Stimulated activated CD8-positive, alpha-beta memory T cell treated with anti-CD3 and anti-CD28 coated beads, Interleukin-12 subunit alpha, Interleukin-12 subunit beta, amount 100 ng/mL, for 4 hours (primary cell): ENCODE data around the gene NSF.

Experiments used
- DNase-seq: peaks from one replicate; pipeline ENCODE4 v3.0.0-alpha.2; 2020; ENCODE audit warnings: low read depth

Gene NSF

GRCh38 chr17:46717999-46718398 is 127.5 kb downstream of the NSF start:
- DNase-seq: no peak

DNA sequence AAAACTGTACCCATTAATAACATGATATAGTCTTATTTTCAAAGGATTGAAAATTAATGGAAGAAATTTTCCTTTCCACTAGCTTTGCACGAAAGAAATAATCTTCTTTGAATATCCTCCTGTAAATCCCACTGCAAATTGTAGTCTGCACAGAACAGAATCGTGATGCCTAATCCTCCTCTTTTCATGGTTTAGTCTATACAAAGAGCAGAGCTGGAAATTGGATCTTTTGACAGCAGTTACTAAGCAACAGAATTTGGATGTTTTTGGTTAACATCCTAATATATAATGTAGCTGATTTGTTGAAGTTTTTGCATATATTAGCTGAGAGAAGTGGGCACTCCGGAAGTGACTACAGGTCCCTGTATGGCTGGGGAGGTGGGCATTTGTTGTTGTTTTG is 129.4 kb downstream of the NSF start:
- no peak for DNase-seq

- DNase-seq: no peak
Observed at GRCh38 chr17:46720408-46720807, 129.9 kb downstream of the NSF start.

DNA sequence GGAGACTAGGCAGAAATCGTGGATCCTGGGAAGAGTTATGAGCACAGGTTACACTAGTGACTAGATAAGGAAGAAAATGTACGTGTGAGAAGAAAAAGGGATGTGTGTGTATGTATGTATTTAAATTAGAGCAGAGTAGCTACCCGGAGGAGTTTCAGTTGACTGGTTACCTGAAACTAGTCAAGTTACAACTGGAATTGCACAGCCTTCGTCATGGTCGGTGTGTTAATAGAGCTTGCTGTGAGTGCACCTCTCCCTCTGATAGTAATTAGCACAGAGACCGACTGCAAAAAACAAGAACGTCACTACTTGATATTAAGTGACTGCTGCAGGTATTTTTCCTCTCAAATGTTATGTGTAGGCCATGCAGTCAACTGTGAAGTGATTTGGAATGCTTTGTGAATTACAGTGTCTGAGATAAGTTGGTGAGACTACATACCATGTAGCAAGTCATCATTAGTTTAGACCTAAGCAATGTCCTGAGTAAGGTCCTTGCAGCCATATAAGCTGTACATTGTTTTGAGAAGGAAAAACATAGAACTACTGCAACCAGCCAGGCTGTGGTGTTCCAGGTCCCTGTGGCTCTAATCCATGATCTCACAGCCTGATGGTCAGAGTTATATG is 132.3 kb downstream of the NSF start:
- no peak for DNase-seq

DNA sequence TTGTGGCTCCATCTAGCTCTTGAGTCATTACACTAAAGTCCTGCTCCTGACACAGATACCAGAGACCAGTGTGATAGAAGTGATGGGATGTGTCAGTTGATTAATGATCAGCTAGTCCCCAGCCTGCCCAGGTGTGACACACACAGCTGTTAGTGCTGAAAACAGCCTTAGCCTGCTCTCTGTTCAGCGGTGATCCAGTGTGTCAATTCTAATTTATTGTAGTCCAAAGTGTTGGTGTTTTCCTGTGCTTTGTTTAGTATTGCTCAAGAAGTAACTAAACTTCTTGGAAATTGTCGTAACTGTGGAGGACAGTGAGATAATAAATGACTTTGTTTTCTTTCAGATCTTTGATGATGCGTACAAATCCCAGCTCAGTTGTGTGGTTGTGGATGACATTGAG is 135.7 kb downstream of the NSF start:
- DNase-seq: no peak

- no peak for DNase-seq
Observed at GRCh38 chr17:46727572-46728348, 137.3 kb downstream of the NSF start.

GRCh38 chr17:46730026-46730425 is 139.6 kb downstream of the NSF start:
- no peak for DNase-seq

- no peak for DNase-seq
Observed at GRCh38 chr17:46730679-46731078, 140.2 kb downstream of the NSF start.

DNA sequence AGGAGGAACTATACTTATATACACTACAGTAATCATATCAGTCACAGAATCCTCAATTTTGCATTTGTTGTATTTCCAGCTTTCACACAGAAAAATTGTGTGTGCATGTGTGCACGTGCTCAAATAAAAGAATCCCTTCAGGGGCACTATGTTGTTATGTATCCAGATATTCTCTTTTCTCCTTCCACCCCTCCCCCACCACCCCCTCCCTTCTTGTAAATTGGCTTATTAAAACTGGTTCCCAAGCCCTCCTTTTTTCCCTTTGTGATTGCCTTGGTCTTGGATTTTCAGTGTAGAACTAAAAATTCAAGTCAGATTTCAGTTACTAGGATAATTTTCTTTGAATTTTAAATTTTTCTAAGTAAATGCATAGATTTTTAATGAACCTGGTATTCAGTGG is 141.7 kb downstream of the NSF start:
- no peak for DNase-seq

DNA sequence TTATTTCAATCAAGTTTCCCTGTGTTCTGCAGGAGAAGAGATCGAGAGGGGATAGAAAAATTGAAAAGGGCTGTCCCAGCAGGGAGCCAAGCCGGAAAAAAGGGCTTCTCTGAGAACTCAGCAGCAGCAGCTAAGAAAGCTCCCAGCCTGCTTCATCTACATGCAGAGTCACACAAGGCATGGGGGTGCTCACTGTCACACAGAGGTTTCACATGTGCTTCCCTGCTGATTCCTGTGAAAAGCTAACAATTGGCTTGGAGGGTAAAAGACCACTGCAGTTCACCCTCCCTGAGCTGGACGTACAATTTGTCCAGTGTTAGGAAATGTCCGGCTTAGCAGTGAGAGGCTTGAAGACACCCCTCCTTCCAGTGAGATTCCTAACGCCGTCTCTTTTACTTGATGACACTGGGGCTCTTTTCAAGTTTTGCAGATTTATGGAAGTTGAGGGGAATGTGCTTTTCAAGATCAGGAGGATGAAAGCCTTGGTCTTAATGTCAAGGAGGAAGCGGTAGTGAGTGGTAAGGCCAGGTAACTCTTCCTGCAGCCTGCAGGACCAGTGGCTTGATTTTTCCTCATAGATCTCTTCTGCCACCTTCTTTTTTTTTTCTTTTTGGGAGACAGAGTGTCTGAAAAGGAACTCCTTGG is 142.4 kb downstream of the NSF start:
- no peak for DNase-seq

DNA sequence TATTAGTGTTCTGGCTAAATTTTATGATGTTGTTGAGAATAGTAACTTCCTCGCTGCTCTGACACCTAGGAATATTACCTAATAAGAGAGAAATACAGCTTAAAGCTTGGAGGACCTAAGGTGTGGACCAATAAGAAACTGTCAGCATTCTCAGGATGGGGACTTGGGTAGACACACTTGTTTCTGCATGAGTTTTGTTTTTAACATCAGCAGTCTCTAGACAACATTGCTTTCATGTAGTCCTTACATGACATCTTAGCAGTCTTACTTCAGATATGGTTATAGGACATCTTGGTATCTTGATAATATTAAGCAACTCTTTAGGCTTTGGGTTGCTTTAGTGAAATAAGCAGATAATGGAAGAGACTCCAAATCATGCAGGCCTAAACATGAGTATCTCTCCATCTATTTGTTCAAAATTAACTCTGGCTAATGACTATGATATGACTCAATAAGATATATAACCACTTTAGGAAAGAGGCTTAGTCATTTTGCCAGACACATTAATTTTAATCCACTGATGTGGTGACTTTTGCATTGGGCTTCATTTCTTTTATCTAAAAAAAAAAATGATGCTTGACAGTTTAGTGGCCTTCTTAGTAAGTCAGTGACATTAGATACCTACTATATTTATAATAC is 143.5 kb downstream of the NSF start:
- no peak for DNase-seq

- no peak for DNase-seq
Observed at GRCh38 chr17:46736100-46736499, 145.6 kb downstream of the NSF start.

- no peak for DNase-seq
Observed at GRCh38 chr17:46737326-46737725, 146.9 kb downstream of the NSF start.

- DNase-seq: no peak
Observed at GRCh38 chr17:46738544-46738943, 148.1 kb downstream of the NSF start.

DNA sequence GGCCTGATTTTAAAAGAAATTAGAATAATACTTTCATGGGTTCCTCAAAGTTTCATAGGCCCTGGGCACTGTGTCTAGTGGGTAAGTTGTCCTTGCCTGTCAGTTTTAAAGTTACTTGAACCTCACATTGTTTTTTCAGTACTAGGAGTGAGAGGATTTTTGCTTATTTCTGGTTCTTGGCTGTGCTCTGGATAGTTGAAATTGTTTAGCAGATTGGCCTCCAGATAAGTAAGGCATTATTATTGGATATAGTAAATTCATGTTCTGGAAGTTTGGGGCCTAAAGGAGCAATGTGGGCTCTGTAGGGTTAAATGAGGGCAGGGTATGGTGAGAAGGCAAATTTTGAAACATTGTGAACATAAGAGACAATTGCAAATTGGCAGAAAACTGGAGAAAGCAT is 149.5 kb downstream of the NSF start:
- DNase-seq: no peak

- no peak for DNase-seq
Observed at GRCh38 chr17:46741122-46741730, 150.8 kb downstream of the NSF start.

- DNase-seq: no peak
Observed at GRCh38 chr17:46742565-46743270, 152.2 kb downstream of the NSF start.

GRCh38 chr17:46744441-46744840 is 154.0 kb downstream of the NSF start:
- no peak for DNase-seq

DNA sequence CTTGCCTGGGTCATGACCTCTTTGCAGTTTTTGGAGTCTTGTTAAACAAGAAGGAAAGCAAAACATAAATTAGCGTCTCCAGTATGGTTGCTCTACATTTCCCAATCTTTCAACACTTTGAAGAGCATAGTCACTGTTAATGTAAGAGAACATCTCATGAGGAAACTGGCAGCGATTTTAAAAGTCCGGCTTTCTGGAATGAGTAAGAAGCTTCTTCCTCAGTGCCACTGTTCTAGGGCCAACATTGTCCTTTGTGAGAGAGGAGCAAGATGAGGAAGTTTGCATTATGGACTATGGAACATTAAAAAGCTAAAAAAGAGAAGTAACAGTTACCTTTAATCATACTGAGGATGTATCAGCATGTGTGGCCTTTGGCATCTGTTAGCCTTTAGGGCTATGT is 154.9 kb downstream of the NSF start:
- DNase-seq: no peak

GRCh38 chr17:46751425-46751824 is 161.0 kb downstream of the NSF start:
- no peak for DNase-seq

GRCh38 chr17:46753776-46754175 is 163.3 kb downstream of the NSF start:
- no peak for DNase-seq
